K562 (cell line): ENCODE data around the gene TRIP10. TPM values are rescaled to one million over a fixed set of nuclear protein-coding genes. Genes with fewer than 3 reads are reported as not detected.
A peak's percentile ranks its signal among the peaks of the same experiment; 100 is the strongest.

Experiments
- DMBX1 ChIP-seq: fragments of 250-450 bp; sonication (Bioruptor Pico); IDR thresholded peaks from 2 replicates; pipeline ENCODE4 v1.8.0; 2022; ENCODE audit warnings: inconsistent platforms, mild to moderate bottlenecking, moderate library complexity, borderline replicate concordance
- ESRRA ChIP-seq: fragments of 450-650 bp; IDR thresholded peaks from 2 replicates; pipeline ENCODE4 v1.6.1; 2014; ENCODE audit warnings: low read depth, mild to moderate bottlenecking, moderate library complexity, borderline replicate concordance
- ILF3 ChIP-seq: fragments of 450-650 bp; IDR thresholded peaks from 2 replicates; pipeline ENCODE4 v1.6.1; 2018; ENCODE audit warnings: antibody characterized with exemption, mild to moderate bottlenecking, moderate library complexity, borderline replicate concordance
- ILK ChIP-seq: fragments of 450-650 bp; IDR thresholded peaks from 2 replicates; pipeline ENCODE4 v1.6.1; 2016; ENCODE audit warnings: missing genetic modification characterization, low read depth, mild to moderate bottlenecking, missing compliant biosample characterization, moderate library complexity, borderline replicate concordance
- KDM4B ChIP-seq, 2 experiments: fragments of 450-650 bp in 1 of 2; sonication (generic) in 1 of 2; IDR thresholded peaks; 2 replicates each; pipeline ENCODE4 v1.6.1; 2016 to 2017; ENCODE audit warnings: borderline replicate concordance in 2 of 2, antibody characterized with exemption in 1 of 2, low read depth in 1 of 2, mild to moderate bottlenecking in 1 of 2
- KLF13 ChIP-seq: fragments of 450-650 bp; IDR thresholded peaks from 2 replicates; pipeline ENCODE4 v1.6.1; 2016; ENCODE audit warnings: missing genetic modification characterization, low read depth, mild to moderate bottlenecking, missing compliant biosample characterization, moderate library complexity, borderline replicate concordance
- MECOM ChIP-seq: fragments of 250-450 bp; sonication (Bioruptor Pico); IDR thresholded peaks from 2 replicates; pipeline ENCODE4 v1.8.0; 2022; ENCODE audit warnings: inconsistent platforms
- PTBP1 ChIP-seq: fragments of 200-400 bp; formaldehyde crosslinking; IDR thresholded peaks from 2 replicates; pipeline ENCODE4 v1.6.1; 2017; ENCODE audit warnings: low read depth, low read length
- RBM34 ChIP-seq: fragments of 200-400 bp; formaldehyde crosslinking; IDR thresholded peaks from 2 replicates; pipeline ENCODE4 v1.6.1; 2018; ENCODE audit warnings: low read length, borderline replicate concordance; ENCODE audit not compliant: insufficient read depth
- SRSF7 ChIP-seq: fragments of 200-400 bp; formaldehyde crosslinking; optimal IDR thresholded peaks from 2 replicates; pipeline ENCODE3; 2017; ENCODE audit warnings: mild to moderate bottlenecking, low read depth, low read length
- TCF7 ChIP-seq: sonication (generic); IDR thresholded peaks from 2 replicates; pipeline ENCODE4 v1.6.1; 2016; ENCODE audit warnings: antibody characterized with exemption, borderline replicate concordance
- TEAD4 ChIP-seq, 2 experiments: sonication (generic) in 1 of 2; formaldehyde crosslinking in 1 of 2; IDR thresholded peaks; 2 replicates each; pipeline versions ENCODE4 v1.6.1 to v1.8.0; 2012 to 2022; ENCODE audit warnings: borderline replicate concordance in 1 of 2, inconsistent platforms in 1 of 2, low read length in 1 of 2, mild to moderate bottlenecking in 1 of 2, missing genetic modification reagents in 1 of 2
- TSC22D4 ChIP-seq: fragments of 450-650 bp; IDR thresholded peaks from 2 replicates; pipeline ENCODE4 v1.6.1; 2016; ENCODE audit warnings: missing genetic modification characterization, missing biosample characterization, control low read depth
- YY1 ChIP-seq, 3 experiments: IDR thresholded peaks; 2 replicates each; pipeline ENCODE4 v1.6.1; 2011; ENCODE audit warnings: low read length in 2 of 3, mild to moderate bottlenecking in 2 of 3, moderate library complexity in 2 of 3, borderline replicate concordance in 1 of 3, control low read depth in 1 of 3, low read depth in 1 of 3; ENCODE audit not compliant: insufficient read depth in 3 of 3, insufficient replicate concordance in 2 of 3, control insufficient read depth in 1 of 3, insufficient read length in 1 of 3; ENCODE audit errors: extremely low read depth in 1 of 3
- ZFP30 ChIP-seq: fragments of 250-450 bp; sonication (Bioruptor Pico); IDR thresholded peaks from 2 replicates; pipeline ENCODE4 v1.8.0; 2022; ENCODE audit warnings: moderate library complexity, mild to moderate bottlenecking, inconsistent platforms, borderline replicate concordance
- ZNF316 ChIP-seq: fragments of 450-650 bp; IDR thresholded peaks from 2 replicates; pipeline ENCODE4 v1.6.1; 2016
- ZNF609 ChIP-seq: sonication (generic); formaldehyde crosslinking; IDR thresholded peaks from 2 replicates; pipeline ENCODE4 v1.8.1; 2023; ENCODE audit warnings: missing genetic modification reagents, mild to moderate bottlenecking, borderline replicate concordance
- ZNF766 ChIP-seq: fragments of 200-800 bp; sonication (Bioruptor generic); conservative IDR thresholded peaks from 2 replicates; pipeline ENCODE4 v1.6.1; 2016; ENCODE audit warnings: missing genetic modification characterization, missing compliant biosample characterization
- ZNF780A ChIP-seq: fragments of 250-450 bp; sonication (Bioruptor Pico); IDR thresholded peaks from 2 replicates; pipeline ENCODE4 v1.5.0; 2021; ENCODE audit warnings: mild to moderate bottlenecking
- ZNF79 ChIP-seq: fragments of 250-450 bp; sonication (Bioruptor Pico); IDR thresholded peaks from 2 replicates; pipeline ENCODE4 v1.4.0; 2020; ENCODE audit warnings: low read depth, mild to moderate bottlenecking, moderate library complexity
- ZNF830 ChIP-seq: fragments of 250-450 bp; sonication (Bioruptor Pico); IDR thresholded peaks from 2 replicates; pipeline ENCODE4 v1.5.0; 2021; ENCODE audit warnings: mild to moderate bottlenecking
- polyA plus RNA-seq, 8 experiments: library from polyadenylated mRNA; depleted of rRNA in 4 of 8; stranded (reverse) in 5 of 8; unstranded in 3 of 8; fragments of >200 nt; fragmentation: Nextera tagmentation in 2 of 8; fragmentation: Illumina TruSeq in 1 of 8; extraction: Ambion mirVana in 2 of 8; extraction: Trizol in 1 of 8; gene quantifications; 2 replicates each; pipeline versions ENCODE4 v1.2.1 to v1.2.3, GENCODE V29; 2011 to 2014; ENCODE audit warnings: inconsistent platforms in 1 of 8, missing spikeins in 1 of 8
- total RNA-seq, 7 experiments: library from RNA; depleted of rRNA in 6 of 7; stranded (reverse); fragments of >200 nt in 6 of 7; fragmentation: Illumina TruSeq in 2 of 7; extraction: Trizol in 2 of 7; gene quantifications; 2 replicates each; pipeline versions ENCODE4 v1.2.1 to v1.2.3, GENCODE V29; 2011 to 2021; ENCODE audit warnings: low replicate concordance in 1 of 7

Gene TRIP10
- total and polyA plus RNA-seq, 9 of the 15 experiments (the other 6 are each of a cell fraction or from before 2014, with no cell fraction given): 1.2 to 66.8 (median 36.1) TPM

DNA sequence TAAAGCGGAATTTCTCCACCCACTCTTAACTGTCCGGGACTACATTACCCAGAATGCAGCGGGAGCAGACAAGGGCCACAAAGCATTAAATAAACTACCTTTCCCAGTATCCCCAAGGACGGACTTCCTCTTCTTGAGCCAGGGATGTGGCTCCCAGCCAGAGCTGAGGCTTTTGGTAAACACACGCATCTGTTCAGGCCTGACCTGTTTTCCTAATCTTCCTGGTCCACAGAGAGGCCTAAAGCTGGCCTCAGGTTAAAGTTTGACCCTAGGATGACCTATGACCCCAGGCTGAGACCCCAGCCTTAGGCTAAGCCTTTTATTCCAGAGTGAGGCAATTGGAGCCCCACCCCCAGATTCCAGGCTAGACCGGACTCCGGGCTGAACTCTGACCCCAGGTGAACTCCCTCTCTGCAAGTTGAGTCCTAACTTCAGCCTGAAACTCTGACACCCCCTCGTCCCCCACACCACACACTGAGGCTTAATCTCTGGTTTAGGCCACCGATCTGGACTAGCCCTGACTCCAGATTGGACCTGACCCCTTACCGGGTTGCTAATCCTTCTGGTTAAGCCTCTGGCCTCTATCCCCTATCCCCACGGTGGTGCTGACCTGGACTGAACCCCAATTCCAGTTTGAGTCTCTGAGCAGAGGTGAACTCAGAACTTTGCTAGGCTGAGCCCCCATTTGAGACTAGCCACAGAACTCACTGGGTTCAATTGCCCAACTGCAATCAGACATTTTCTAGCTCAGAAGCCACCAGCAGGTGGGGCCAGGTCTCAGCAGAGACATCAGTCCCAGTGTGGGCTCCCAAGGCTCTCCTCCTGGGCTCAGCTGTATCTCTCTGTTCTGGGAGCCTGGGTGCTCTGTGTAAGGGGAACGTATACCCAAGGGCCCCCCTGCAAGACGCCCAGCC, 1.4 kb upstream of the TRIP10 start (continued):
- TF ChIP-seq TSC22D4 (tag) (no peak), DMBX1 (CRISPR knock-in tag) (peak; percentile 45; the same call in 1 of the 2 replicates), ILF3 (no peak), ZNF609 (CRISPR knock-in tag) (peak; percentile 79; the same call in 1 of the 2 replicates), ZNF316 (no peak), ZNF79 (CRISPR knock-in tag) (no peak), ILK (tag) (no peak), YY1 (IDR thresholded peaks at IDR 0.05; ENCODE audit: borderline replicate concordance in 1 of 3, control insufficient read depth in 1 of 3, extremely low read depth in 1 of 3, insufficient read depth in 3 of 3, insufficient read length in 1 of 3, insufficient replicate concordance in 2 of 3, low read depth in 1 of 3, low read length in 2 of 3) (peak in 2 of 3 experiments; percentile 48 to 74), SRSF7 (no peak), ESRRA (peak; percentile 61), ZNF830 (CRISPR knock-in tag) (no peak), RBM34 (no peak), PTBP1 (no peak), MECOM (0 out of 2 replicates have a peak, but pooled peaks have one; percentile 50), ZFP30 (no peak), TEAD4 (IDR thresholded peaks at IDR 0.05; ENCODE audit: low read length) (peak; percentile 68), TEAD4 (CRISPR knock-in tag; IDR thresholded peaks at IDR 0.05; ENCODE audit: borderline replicate concordance) (no peak), ZNF780A (CRISPR knock-in tag) (no peak), KDM4B (IDR thresholded peaks at IDR 0.05; ENCODE audit: borderline replicate concordance in 2 of 2, low read depth in 1 of 2) (no peak), TCF7 (no peak), KLF13 (tag) (no peak), ZNF766 (CRISPR knock-in tag) (peak; percentile 64)
